K562 (cell line): ENCODE data around the gene APEX2. TPM values are rescaled to one million over a fixed set of nuclear protein-coding genes. Genes with fewer than 3 reads are reported as not detected.

Source experiments
- ARID1B ChIP-seq: fragments of 450-650 bp; IDR thresholded peaks from 2 replicates; pipeline ENCODE4 v1.6.1; 2016; ENCODE audit warnings: antibody characterized with exemption, mild to moderate bottlenecking, inconsistent platforms
- CCAR2 ChIP-seq: fragments of 200-400 bp; formaldehyde crosslinking; IDR thresholded peaks from 2 replicates; pipeline ENCODE4 v1.6.1; 2017; ENCODE audit warnings: mild to moderate bottlenecking, low read depth, low read length
- CHD1 ChIP-seq: fragments of 200-600 bp; sonication (generic); IDR thresholded peaks from one replicate; pipeline ENCODE4 v1.6.1; 2012; ENCODE audit warnings: mild to moderate bottlenecking, moderate library complexity, low read length, inconsistent platforms
- DNMT1 ChIP-seq: fragments of 450-650 bp; IDR thresholded peaks from 2 replicates; pipeline ENCODE4 v1.6.1; 2016; ENCODE audit warnings: antibody characterized with exemption, mild to moderate bottlenecking
- FOXA1 ChIP-seq: fragments of 450-650 bp; IDR thresholded peaks from 2 replicates; pipeline ENCODE4 v1.6.1; 2016; ENCODE audit warnings: mild to moderate bottlenecking, borderline replicate concordance
- FOXK2 ChIP-seq, 2 experiments: fragments of 450-650 bp; IDR thresholded peaks in 1 of 2; conservative IDR thresholded peaks in 1 of 2; 2 replicates each; pipeline ENCODE4 v1.6.1; 2016; ENCODE audit warnings: low read depth in 2 of 2, mild to moderate bottlenecking in 1 of 2
- KAT2B ChIP-seq: IDR thresholded peaks from one replicate; pipeline ENCODE4 v1.6.1; 2012; ENCODE audit warnings: low read depth, mild to moderate bottlenecking, control low read depth, inconsistent platforms, low read length, moderate library complexity
- KDM2B ChIP-seq: fragments of 250-450 bp; sonication (Bioruptor Pico); IDR thresholded peaks from 2 replicates; pipeline ENCODE4 v1.8.0; 2021; ENCODE audit warnings: mild to moderate bottlenecking, moderate library complexity
- PRMT5 ChIP-seq: sonication (generic); formaldehyde crosslinking; IDR thresholded peaks from 2 replicates; pipeline ENCODE4 v1.5.0; 2020; ENCODE audit warnings: missing genetic modification reagents
- RHOXF2B ChIP-seq: fragments of 250-450 bp; sonication (Bioruptor Pico); conservative IDR thresholded peaks from 2 replicates; pipeline ENCODE4 v1.5.1; 2021
- STAT5B ChIP-seq: fragments of 250-450 bp; sonication (Bioruptor Pico); IDR thresholded peaks from 2 replicates; pipeline ENCODE4 v1.8.0; 2021; ENCODE audit warnings: mild to moderate bottlenecking, inconsistent platforms
- TAF9B ChIP-seq: fragments of 450-650 bp; IDR thresholded peaks from 2 replicates; pipeline ENCODE4 v1.6.1; 2018; ENCODE audit warnings: mild to moderate bottlenecking; ENCODE audit not compliant: partially characterized antibody
- TFAP4 ChIP-seq: sonication (generic); formaldehyde crosslinking; IDR thresholded peaks from 2 replicates; pipeline ENCODE4 v1.8.0; 2022; ENCODE audit warnings: missing genetic modification reagents, mild to moderate bottlenecking, moderate library complexity, borderline replicate concordance
- THAP7 ChIP-seq: fragments of 250-450 bp; sonication (Bioruptor Pico); IDR thresholded peaks from 2 replicates; pipeline ENCODE4 v1.5.0; 2021
- TSC22D4 ChIP-seq: fragments of 450-650 bp; IDR thresholded peaks from 2 replicates; pipeline ENCODE4 v1.6.1; 2016; ENCODE audit warnings: missing genetic modification characterization, missing biosample characterization, control low read depth
- ZNF197 ChIP-seq: fragments of 200-800 bp; sonication (Bioruptor generic); IDR thresholded peaks from 2 replicates; pipeline ENCODE4 v1.6.1; 2016; ENCODE audit warnings: low read depth, missing genetic modification characterization, missing compliant biosample characterization
- ZNF224 ChIP-seq: sonication (generic); formaldehyde crosslinking; IDR thresholded peaks from 2 replicates; pipeline ENCODE4 v1.8.0; 2022; ENCODE audit warnings: mild to moderate bottlenecking, missing genetic modification reagents
- ZNF347 ChIP-seq: fragments of 450-650 bp; formaldehyde crosslinking; IDR thresholded peaks from 2 replicates; pipeline ENCODE4 v1.4.0; 2020; ENCODE audit warnings: low read depth, mild to moderate bottlenecking, moderate library complexity
- ZNF592 ChIP-seq: fragments of 450-650 bp; IDR thresholded peaks from 2 replicates; pipeline ENCODE4 v1.6.1; 2017; ENCODE audit warnings: antibody characterized with exemption, mild to moderate bottlenecking
- ZNF740 ChIP-seq, 3 experiments: fragments of 200-800 bp in 1 of 3; sonication (Bioruptor generic) in 1 of 3; sonication (generic) in 1 of 3; formaldehyde crosslinking in 1 of 3; IDR thresholded peaks; 2 replicates each; pipeline versions ENCODE4 v1.6.1 to v1.8.0; 2016 to 2022; ENCODE audit warnings: mild to moderate bottlenecking in 2 of 3, missing compliant biosample characterization in 2 of 3, missing genetic modification characterization in 2 of 3, missing genetic modification reagents in 1 of 3
- polyA plus RNA-seq, 8 experiments: library from polyadenylated mRNA; depleted of rRNA in 4 of 8; stranded (reverse) in 5 of 8; unstranded in 3 of 8; fragments of >200 nt; fragmentation: Nextera tagmentation in 2 of 8; fragmentation: Illumina TruSeq in 1 of 8; extraction: Ambion mirVana in 2 of 8; extraction: Trizol in 1 of 8; gene quantifications; 2 replicates each; pipeline versions ENCODE4 v1.2.1 to v1.2.3, GENCODE V29; 2011 to 2014; ENCODE audit warnings: inconsistent platforms in 1 of 8, missing spikeins in 1 of 8
- total RNA-seq, 7 experiments: library from RNA; depleted of rRNA in 6 of 7; stranded (reverse); fragments of >200 nt in 6 of 7; fragmentation: Illumina TruSeq in 2 of 7; extraction: Trizol in 2 of 7; gene quantifications; 2 replicates each; pipeline versions ENCODE4 v1.2.1 to v1.2.3, GENCODE V29; 2011 to 2021; ENCODE audit warnings: low replicate concordance in 1 of 7

Gene APEX2
- total and polyA plus RNA-seq, 9 of the 15 experiments (the other 6 are each of a cell fraction or from before 2014, with no cell fraction given) = 9.4 to 34.2 (median 25.9) TPM

- TF ChIP-seq TFAP4 (CRISPR knock-in tag) (peak; percentile 78), ZNF592 (0 out of 2 replicates have a peak, but pooled peaks have one; percentile 57), KDM2B (no peak), FOXA1 (no peak), CCAR2 (no peak), THAP7 (no peak), ZNF347 (CRISPR knock-in tag) (no peak), RHOXF2B (no peak), DNMT1 (no peak), TAF9B (no peak), STAT5B (CRISPR knock-in tag) (no peak), ZNF740 (CRISPR knock-in tag; IDR thresholded peaks at IDR 0.05) (no peak), ZNF740 (tag; IDR thresholded peaks at IDR 0.05) (peak in 1 of 2 experiments; percentile 53; a peak in 1 of 4 replicates), TSC22D4 (tag) (no peak), ARID1B (peak; percentile 98), KAT2B (no peak), PRMT5 (CRISPR knock-in tag) (no peak), ZNF224 (CRISPR knock-in tag) (no peak), ZNF197 (CRISPR knock-in tag) (peak; percentile 94; the same call in 1 of the 2 replicates), CHD1 (no peak), FOXK2 (conservative IDR thresholded peaks at IDR 0.05 in 1 of 2, IDR thresholded peaks at IDR 0.05 in 1 of 2; ENCODE audit: low read depth in 2 of 2) (0 out of 4 replicates have a peak, but pooled peaks of 1 of the 2 experiments have one; percentile 35)
Measured at GRCh38 chrX:55014897-55015299, 14.7 kb downstream of the APEX2 start (continued).
